Fibroblast of the aortic adventitia (primary cell): ENCODE measurements around the gene CASP3. TPM values are rescaled to one million over a fixed set of nuclear protein-coding genes. Genes with fewer than 3 reads are reported as not detected.

Experiments used
- DNase-seq: peaks from one replicate; pipeline ENCODE4 v3.0.0-alpha.2; 2010; ENCODE audit warnings: low read depth
- H3K4me3 ChIP-seq: 2 replicates; pipeline ENCODE4 v1.5.1; 2011; ENCODE audit warnings: low read depth, mild to moderate bottlenecking, control low read depth, low read length, moderate library complexity
- total RNA-seq: library from RNA; depleted of rRNA; stranded (reverse); fragments of >200 nt; gene quantifications from 2 replicates; pipeline ENCODE4 v1.2.3, GENCODE V29; 2012; ENCODE audit warnings: low replicate concordance
- TF ChIP-seq, protein P1 (sequence below): IDR thresholded peaks from 2 replicates; pipeline ENCODE4 v1.5.1; 2011; ENCODE audit warnings: mild to moderate bottlenecking, low read length, control low read depth, inconsistent platforms; ENCODE audit not compliant: insufficient read depth

Gene CASP3
- total RNA-seq, 1 donor = 36.2 TPM

DNA sequence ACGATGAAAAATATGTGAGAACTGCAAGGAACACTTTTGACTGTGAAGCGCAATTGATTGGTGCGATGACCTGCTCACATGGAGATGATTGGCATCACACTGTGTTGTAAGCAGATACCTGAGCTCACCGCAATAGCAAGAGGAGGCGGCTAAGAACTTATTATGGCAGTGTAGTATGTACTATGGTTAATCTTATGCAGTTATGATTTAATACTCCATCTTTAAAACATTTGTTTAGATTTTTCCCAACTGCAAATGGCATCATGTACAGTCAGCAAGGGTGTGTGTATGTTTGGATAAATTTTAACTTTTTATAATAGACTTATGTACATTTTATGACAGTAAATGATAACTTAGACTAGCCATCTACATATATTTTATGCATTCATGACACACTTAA lies 25.8 kb upstream of the CASP3 start:
- no peak overlapping the region for H3K4me3 ChIP-seq
- TF ChIP-seq, protein P1, sequence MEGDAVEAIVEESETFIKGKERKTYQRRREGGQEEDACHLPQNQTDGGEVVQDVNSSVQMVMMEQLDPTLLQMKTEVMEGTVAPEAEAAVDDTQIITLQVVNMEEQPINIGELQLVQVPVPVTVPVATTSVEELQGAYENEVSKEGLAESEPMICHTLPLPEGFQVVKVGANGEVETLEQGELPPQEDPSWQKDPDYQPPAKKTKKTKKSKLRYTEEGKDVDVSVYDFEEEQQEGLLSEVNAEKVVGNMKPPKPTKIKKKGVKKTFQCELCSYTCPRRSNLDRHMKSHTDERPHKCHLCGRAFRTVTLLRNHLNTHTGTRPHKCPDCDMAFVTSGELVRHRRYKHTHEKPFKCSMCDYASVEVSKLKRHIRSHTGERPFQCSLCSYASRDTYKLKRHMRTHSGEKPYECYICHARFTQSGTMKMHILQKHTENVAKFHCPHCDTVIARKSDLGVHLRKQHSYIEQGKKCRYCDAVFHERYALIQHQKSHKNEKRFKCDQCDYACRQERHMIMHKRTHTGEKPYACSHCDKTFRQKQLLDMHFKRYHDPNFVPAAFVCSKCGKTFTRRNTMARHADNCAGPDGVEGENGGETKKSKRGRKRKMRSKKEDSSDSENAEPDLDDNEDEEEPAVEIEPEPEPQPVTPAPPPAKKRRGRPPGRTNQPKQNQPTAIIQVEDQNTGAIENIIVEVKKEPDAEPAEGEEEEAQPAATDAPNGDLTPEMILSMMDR = no peak
- no peak for DNase-seq

- TF ChIP-seq, protein P1 = no peak
- no peak overlapping the region for H3K4me3 ChIP-seq
- DNase-seq = no peak
Measured at GRCh38 chr4:184674011-184674410, 24.8 kb upstream of the CASP3 start.

GRCh38 chr4:184672741-184673140 lies 23.5 kb upstream of the CASP3 start:
- no peak overlapping the region for H3K4me3 ChIP-seq
- TF ChIP-seq, protein P1 = no peak

DNA sequence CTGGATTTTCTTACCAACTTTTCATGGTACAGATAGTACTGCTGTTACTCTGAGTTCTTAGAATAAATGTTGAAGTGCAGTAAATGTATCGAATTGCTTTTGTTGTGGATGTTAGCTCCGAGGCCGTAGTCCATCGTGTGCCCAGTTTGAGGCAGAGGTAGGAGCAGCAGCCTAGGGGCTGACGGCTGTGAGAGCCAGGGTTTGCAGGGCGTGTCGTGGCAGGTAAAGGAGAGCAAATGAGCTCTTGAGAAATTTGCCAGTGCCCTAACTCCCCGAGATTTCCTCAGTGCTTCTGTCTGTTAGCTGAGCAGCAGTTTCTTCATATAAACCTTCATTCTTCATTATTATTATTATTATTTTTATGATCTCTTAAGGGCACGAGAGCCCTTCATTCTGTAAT lies 21.9 kb upstream of the CASP3 start:
- no peak for DNase-seq
- no peak overlapping the region for H3K4me3 ChIP-seq
- TF ChIP-seq, protein P1 = no peak

More at GRCh38 chr4:184672741-184673140, 23.5 kb upstream of the CASP3 start:
- DNase-seq = no peak

- no peak for DNase-seq
- TF ChIP-seq, protein P1 = no peak
- no peak overlapping the region for H3K4me3 ChIP-seq
Measured at GRCh38 chr4:184669251-184669650, 20.0 kb upstream of the CASP3 start.

GRCh38 chr4:184668511-184669114 lies 19.4 kb upstream of the CASP3 start:
- TF ChIP-seq, protein P1 = no peak
- no peak for DNase-seq

DNA sequence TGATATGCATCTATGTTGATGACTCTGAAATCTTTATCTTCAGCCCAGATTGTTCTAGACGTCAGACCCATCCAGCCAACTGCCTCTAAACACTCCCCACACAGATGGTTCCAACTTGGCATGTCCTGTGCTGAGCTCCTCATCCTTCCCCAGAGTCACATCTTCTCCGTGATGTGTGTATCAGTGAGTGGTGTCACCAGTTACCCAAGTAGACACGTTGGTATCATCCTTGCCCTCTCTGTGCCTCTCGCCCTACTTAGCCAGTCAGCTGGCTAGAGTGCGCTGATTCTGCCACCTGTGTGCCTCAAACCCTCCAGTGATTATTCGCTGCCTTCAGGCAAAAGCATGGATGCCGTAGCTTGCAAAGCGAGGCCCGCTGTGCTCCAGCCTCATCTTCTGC lies 18.8 kb upstream of the CASP3 start:
- TF ChIP-seq, protein P1 = no peak
- no peak overlapping the region for H3K4me3 ChIP-seq
- no peak for DNase-seq

More at GRCh38 chr4:184668511-184669114, 19.4 kb upstream of the CASP3 start:
- no peak overlapping the region for H3K4me3 ChIP-seq
